SU-DHL-6 (cell line): ENCODE data around the gene TMEM178B.

Experiments used
- CTCF ChIP-seq: fragments of 200-600 bp; sonication (generic); IDR thresholded peaks from one replicate; pipeline ENCODE4 v1.5.1; 2017; ENCODE audit warnings: antibody characterized with exemption, mild to moderate bottlenecking, low read length, moderate library complexity; ENCODE audit not compliant: insufficient read depth, poor library complexity, severe bottlenecking
- EZH2phosphoT487 ChIP-seq: fragments of 200-600 bp; sonication (generic), shearing (Covaris generic); conservative IDR thresholded peaks from 2 replicates; pipeline ENCODE4 v1.6.1; 2018; ENCODE audit warnings: mild to moderate bottlenecking, antibody characterized with exemption, low read length, moderate library complexity, mixed read lengths

- TF ChIP-seq CTCF (no peak), EZH2phosphoT487 (no peak)
Measured at GRCh38 chr7:141377906-141378305, 304.0 kb downstream of the TMEM178B start.
